ENCODE results near the gene GRM2. TPM values are rescaled to one million over a fixed set of nuclear protein-coding genes. Genes with fewer than 3 reads are reported as not detected.

GRM2 gene
- total RNA-seq (under 1 TPM in 2 of 5 donors, not detected in 3; 0.37 to 0.58 TPM), polyA plus RNA-seq (under 1 TPM in 2 of 3 donors, not detected in 1; 0.06 to 0.15 TPM)
- long read RNA-seq, donor 1: 0 reads
- long read RNA-seq, donor 2: 0 reads
- long read RNA-seq, donor 3: 0 reads
- long read RNA-seq, donor 4: 0 reads
- long read RNA-seq, donor 5: 0 reads
- long read RNA-seq, donor 6: 0 reads
- long read RNA-seq, donor 7: 0 reads
- long read RNA-seq, donor 8: 0 reads
- long read RNA-seq, donor 9: 0 reads
- long read RNA-seq, donor 10: 0 reads

GRCh38 chr3:51706788-51707731 lies at the start of gene GRM2:
Gene GRM2 (plus strand): TSS chr3:51707068. CDS start chr3:51708984, 1,916 bp downstream.
- no peaks in the 10 kb centered on the region for H3K9me3 ChIP-seq
- intact Hi-C loops (cut with DNase I; ENCODE audit: low total_unique reads): no loop called here
- no peak within 1 kb of the TSS for H3K27ac ChIP-seq
- DNase-seq: peak; percentile 80 to 96
- peaks cover 0 to 15% (median 0%) of the 10 kb centered on the region in 3 donors for H3K27me3 ChIP-seq
- 4 to 13% (median 7%) methylated on average over 36 to 68 of the region's 69 CpGs for WGBS, 5 donors
- H3K4me3 ChIP-seq: peak within 1 kb of the TSS; percentile 29 to 44 (median 36)
- TF ChIP-seq POLR2AphosphoS5 (IDR thresholded peaks at IDR 0.05) (peak in 1 of 3 donors; percentile 53), EP300 (IDR thresholded peaks at IDR 0.05) (no peak)
- H3K36me3 ChIP-seq: peaks cover 22 to 42% (median 36%) of the 10 kb centered on the region in 4 donors
- peaks cover 5 to 14% (median 11%) of the 10 kb centered on the region in 4 donors for H3K4me1 ChIP-seq

GRCh38 chr3:51657234-51657633 lies 49.6 kb upstream of the GRM2 start:
- DNase-seq: no peak
- Histone ChIP-seq H3K27ac (no peak overlapping the region), H3K4me3 (no peak overlapping the region), H3K27me3 (no peaks in the 10 kb centered on the region), H3K36me3 (peaks cover 41 to 85% (median 78%) of the 10 kb centered on the region in 4 donors), H3K9me3 (no peaks in the 10 kb centered on the region), H3K4me1 (no peaks in the 10 kb centered on the region)
- TF ChIP-seq POLR2A (IDR thresholded peaks at IDR 0.05) (no peak), POLR2AphosphoS5 (IDR thresholded peaks at IDR 0.05) (no peak), CTCF (IDR thresholded peaks at IDR 0.05) (no peak), EP300 (IDR thresholded peaks at IDR 0.05) (no peak)
- intact Hi-C loops (cut with DNase I; ENCODE audit: low total_unique reads): no loop called here
- 80 to 96% (median 90%) methylated on average over 3 of the region's 3 CpGs for WGBS, 5 donors

DNA sequence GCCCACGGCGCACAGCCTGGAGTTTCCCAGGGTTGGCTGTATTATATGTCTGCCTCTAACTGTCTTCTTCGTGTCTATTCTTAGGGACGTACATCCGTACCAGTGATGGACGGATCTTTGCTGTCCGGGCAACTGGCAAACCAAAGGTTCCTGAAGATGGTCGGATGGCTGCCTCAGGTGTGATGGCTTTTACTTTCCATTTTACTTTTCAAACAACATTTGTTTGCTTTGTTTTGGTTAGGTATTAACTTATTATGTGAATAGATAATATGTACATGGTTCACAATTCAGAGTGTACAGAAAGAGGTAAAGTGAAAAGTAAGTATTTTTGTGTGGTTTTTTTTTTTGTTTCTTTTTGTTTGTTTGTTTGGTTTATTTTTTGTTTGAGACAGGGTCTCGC lies 46.9 kb upstream of the GRM2 start:
- WGBS, 5 donors: 88 to 92% (median 91%) methylated on average over 9 of the region's 9 CpGs
- H3K36me3 ChIP-seq: peaks cover 51 to 99% (median 95%) of the 10 kb centered on the region in 4 donors
- no peaks in the 10 kb centered on the region for H3K9me3 ChIP-seq
- H3K27ac ChIP-seq: no peak overlapping the region
- no peak overlapping the region for H3K4me3 ChIP-seq
- TF ChIP-seq CTCF (IDR thresholded peaks at IDR 0.05): no peak
- TF ChIP-seq EP300 (IDR thresholded peaks at IDR 0.05): no peak
- TF ChIP-seq POLR2A (IDR thresholded peaks at IDR 0.05): no peak
- TF ChIP-seq POLR2AphosphoS5 (IDR thresholded peaks at IDR 0.05): no peak
- intact Hi-C loops (cut with DNase I; ENCODE audit: low total_unique reads): no loop called here
- H3K4me1 ChIP-seq: no peaks in the 10 kb centered on the region
- DNase-seq: no peak
- H3K27me3 ChIP-seq: no peaks in the 10 kb centered on the region

DNA sequence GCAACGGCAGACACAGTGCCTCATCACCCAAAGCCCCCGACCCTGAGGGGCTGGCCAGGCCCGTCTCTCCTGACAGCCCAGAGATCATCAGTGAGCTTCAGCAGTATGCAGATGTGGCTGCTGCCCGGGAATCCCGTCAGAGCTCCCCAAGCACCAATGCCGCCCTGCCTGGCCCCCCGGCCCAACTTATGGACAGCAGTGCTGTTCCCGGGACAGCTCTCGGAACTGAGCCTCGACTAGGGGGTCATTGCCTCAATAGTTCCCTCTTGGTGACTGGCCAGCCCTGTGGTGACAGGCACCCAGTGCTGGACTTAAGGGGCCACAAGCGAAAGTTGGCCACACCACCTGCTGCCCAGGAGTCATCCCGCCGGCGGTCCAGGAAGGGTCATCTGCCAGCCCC lies 44.4 kb upstream of the GRM2 start:
- TF ChIP-seq POLR2A (IDR thresholded peaks at IDR 0.05): no peak
- TF ChIP-seq EP300 (IDR thresholded peaks at IDR 0.05): no peak
- no peak for TF ChIP-seq CTCF (IDR thresholded peaks at IDR 0.05)
- no peak for TF ChIP-seq POLR2AphosphoS5 (IDR thresholded peaks at IDR 0.05)
- H3K27ac ChIP-seq: no peak overlapping the region
- H3K27me3 ChIP-seq: no peaks in the 10 kb centered on the region
- H3K4me3 ChIP-seq: no peak overlapping the region
- peaks cover 35 to 83% (median 75%) of the 10 kb centered on the region in 4 donors for H3K36me3 ChIP-seq
- no peaks in the 10 kb centered on the region for H3K9me3 ChIP-seq
- no peak for DNase-seq
- WGBS, 5 donors: 87 to 98% (median 94%) methylated on average over 6 to 14 of the region's 14 CpGs
- intact Hi-C loops (cut with DNase I; ENCODE audit: low total_unique reads): no loop called here
- no peaks in the 10 kb centered on the region for H3K4me1 ChIP-seq
